ENCODE data around the gene FAM76B. TPM values are rescaled to one million over a fixed set of nuclear protein-coding genes. Genes with fewer than 3 reads are reported as not detected.

Gene FAM76B
- total and polyA plus RNA-seq, 2 of the 13 experiments (the other 11 are each of a cell fraction or from before 2014, with no cell fraction given): 20.2 to 24.2 TPM

DNA sequence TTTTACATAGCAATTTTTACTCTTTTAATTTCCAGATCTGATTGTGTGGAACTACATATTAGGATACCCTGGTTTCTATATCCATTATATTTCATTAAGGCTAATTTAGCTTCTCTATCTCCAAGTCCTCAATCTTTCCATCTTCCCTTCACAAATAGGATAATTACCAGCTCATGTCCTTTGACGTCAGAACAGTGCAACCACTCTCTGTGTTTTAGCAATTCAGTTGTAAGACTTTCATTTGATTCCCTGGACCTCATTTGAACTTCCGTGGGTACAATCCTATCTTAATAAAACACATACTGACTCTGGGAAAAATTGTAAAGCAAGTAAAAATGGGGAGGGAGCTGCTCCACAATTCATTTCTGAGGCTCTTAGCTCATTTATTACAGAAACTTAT, 52.8 kb downstream of the FAM76B start:
- H3K9me3 ChIP-seq (ENCODE audit: low read length): no peaks in the 10 kb centered on the region
- ChIA-PET CTCF (ENCODE audit: low intra/inter-chr PET ratio, low total read pairs) (no interaction called here), POLR2A (no interaction called here)
- TF ChIP-seq SP1 (IDR thresholded peaks at IDR 0.05): no peak
- TF ChIP-seq SP1 (CRISPR knock-in tag; IDR thresholded peaks at IDR 0.05): no peak
- no peak for TF ChIP-seq TOE1 (CRISPR knock-in tag; IDR thresholded peaks at IDR 0.05)
- no peak for TF ChIP-seq PAF1 (CRISPR knock-in tag; IDR thresholded peaks at IDR 0.05)
- no peak for TF ChIP-seq ERF (CRISPR knock-in tag; IDR thresholded peaks at IDR 0.05)
- no peak for TF ChIP-seq ZNF484 (CRISPR knock-in tag; IDR thresholded peaks at IDR 0.05; ENCODE audit: borderline replicate concordance, low read depth)
- TF ChIP-seq ARNTL (CRISPR knock-in tag; IDR thresholded peaks at IDR 0.05): no peak
- TF ChIP-seq NFATC3 (CRISPR knock-in tag; IDR thresholded peaks at IDR 0.05): no peak
- TF ChIP-seq ZNF235 (CRISPR knock-in tag; IDR thresholded peaks at IDR 0.05; ENCODE audit: borderline replicate concordance): no peak
- no peak for TF ChIP-seq ZNF331 (CRISPR knock-in tag; IDR thresholded peaks at IDR 0.05)
- no peak for TF ChIP-seq ZNF75D (CRISPR knock-in tag; IDR thresholded peaks at IDR 0.05; ENCODE audit: borderline replicate concordance)
- TF ChIP-seq, protein P1, sequence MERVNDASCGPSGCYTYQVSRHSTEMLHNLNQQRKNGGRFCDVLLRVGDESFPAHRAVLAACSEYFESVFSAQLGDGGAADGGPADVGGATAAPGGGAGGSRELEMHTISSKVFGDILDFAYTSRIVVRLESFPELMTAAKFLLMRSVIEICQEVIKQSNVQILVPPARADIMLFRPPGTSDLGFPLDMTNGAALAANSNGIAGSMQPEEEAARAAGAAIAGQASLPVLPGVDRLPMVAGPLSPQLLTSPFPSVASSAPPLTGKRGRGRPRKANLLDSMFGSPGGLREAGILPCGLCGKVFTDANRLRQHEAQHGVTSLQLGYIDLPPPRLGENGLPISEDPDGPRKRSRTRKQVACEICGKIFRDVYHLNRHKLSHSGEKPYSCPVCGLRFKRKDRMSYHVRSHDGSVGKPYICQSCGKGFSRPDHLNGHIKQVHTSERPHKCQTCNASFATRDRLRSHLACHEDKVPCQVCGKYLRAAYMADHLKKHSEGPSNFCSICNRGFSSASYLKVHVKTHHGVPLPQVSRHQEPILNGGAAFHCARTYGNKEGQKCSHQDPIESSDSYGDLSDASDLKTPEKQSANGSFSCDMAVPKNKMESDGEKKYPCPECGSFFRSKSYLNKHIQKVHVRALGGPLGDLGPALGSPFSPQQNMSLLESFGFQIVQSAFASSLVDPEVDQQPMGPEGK (CRISPR knock-in tag; IDR thresholded peaks at IDR 0.05): no peak
- no peak for TF ChIP-seq ZNF317 (CRISPR knock-in tag; IDR thresholded peaks at IDR 0.05)
- no peak for TF ChIP-seq GABPB1 (CRISPR knock-in tag; IDR thresholded peaks at IDR 0.05)
- TF ChIP-seq SAP130 (CRISPR knock-in tag; IDR thresholded peaks at IDR 0.05; ENCODE audit: low read depth): no peak
- TF ChIP-seq, protein P2, sequence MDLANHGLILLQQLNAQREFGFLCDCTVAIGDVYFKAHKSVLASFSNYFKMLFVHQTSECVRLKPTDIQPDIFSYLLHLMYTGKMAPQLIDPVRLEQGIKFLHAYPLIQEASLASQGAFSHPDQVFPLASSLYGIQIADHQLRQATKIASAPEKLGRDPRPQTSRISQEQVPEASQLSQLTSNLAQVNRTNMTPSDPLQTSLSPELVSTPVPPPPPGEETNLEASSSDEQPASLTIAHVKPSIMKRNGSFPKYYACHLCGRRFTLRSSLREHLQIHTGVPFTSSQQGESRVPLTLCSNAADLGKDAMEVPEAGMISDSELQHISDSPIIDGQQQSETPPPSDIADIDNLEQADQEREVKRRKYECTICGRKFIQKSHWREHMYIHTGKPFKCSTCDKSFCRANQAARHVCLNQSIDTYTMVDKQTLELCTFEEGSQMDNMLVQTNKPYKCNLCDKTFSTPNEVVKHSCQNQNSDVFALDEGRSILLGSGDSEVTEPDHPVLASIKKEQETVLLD (CRISPR knock-in tag; IDR thresholded peaks at IDR 0.05; ENCODE audit: low read depth): no peak
- no peak for TF ChIP-seq ZNF567 (CRISPR knock-in tag; IDR thresholded peaks at IDR 0.05; ENCODE audit: borderline replicate concordance)
- TF ChIP-seq, protein P3, sequence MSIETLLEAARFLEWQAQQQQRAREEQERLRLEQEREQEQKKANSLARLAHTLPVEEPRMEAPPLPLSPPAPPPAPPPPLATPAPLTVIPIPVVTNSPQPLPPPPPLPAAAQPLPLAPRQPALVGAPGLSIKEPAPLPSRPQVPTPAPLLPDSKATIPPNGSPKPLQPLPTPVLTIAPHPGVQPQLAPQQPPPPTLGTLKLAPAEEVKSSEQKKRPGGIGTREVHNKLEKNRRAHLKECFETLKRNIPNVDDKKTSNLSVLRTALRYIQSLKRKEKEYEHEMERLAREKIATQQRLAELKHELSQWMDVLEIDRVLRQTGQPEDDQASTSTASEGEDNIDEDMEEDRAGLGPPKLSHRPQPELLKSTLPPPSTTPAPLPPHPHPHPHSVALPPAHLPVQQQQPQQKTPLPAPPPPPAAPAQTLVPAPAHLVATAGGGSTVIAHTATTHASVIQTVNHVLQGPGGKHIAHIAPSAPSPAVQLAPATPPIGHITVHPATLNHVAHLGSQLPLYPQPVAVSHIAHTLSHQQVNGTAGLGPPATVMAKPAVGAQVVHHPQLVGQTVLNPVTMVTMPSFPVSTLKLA (IDR thresholded peaks at IDR 0.05): no peak
- in situ Hi-C loops (cut with HindIII; ENCODE audit: extremely low pct_ligation_motif_present, low pct_unique_long_range_greater_than_20kb) (no loop called here), intact Hi-C loops (cut with micrococcal nuclease; ENCODE audit: unreplicated experiment) (no loop called here)
- no peak overlapping the region for H3K4me2 ChIP-seq (ENCODE audit: low read depth, low read length)
- no peaks in the 10 kb centered on the region for H4K20me1 ChIP-seq (ENCODE audit: insufficient read depth, low read length)
- H3K79me2 ChIP-seq (ENCODE audit: insufficient read depth, low read length): no peaks in the 10 kb centered on the region
- H3K9ac ChIP-seq (ENCODE audit: insufficient read depth, low read depth, low read length): no peak overlapping the region
- no peaks in the 10 kb centered on the region for H3K4me1 ChIP-seq (ENCODE audit: insufficient read depth, low read length)
- no peak overlapping the region for H3K27ac ChIP-seq (ENCODE audit: extremely low read length, insufficient read depth, low read length)
- H3K36me3 ChIP-seq (replicated peaks in 1 of 2; ENCODE audit: control insufficient read depth in 1 of 2, insufficient read depth in 2 of 2, low read length in 2 of 2): no peaks in the 10 kb centered on the region
- no peak overlapping the region for H2AFZ ChIP-seq (ENCODE audit: low read length)
- ATAC-seq: no peak
- FAIRE-seq: no peak
- 0 out of 5 replicates have a peak, but pooled peaks cover 0 to 5% of the 10 kb centered on the region in 2 experiments for H3K27me3 ChIP-seq (ENCODE audit: control insufficient read depth in 1 of 2, insufficient read depth in 2 of 2, low read length in 2 of 2)
- 13% methylated on average over 2 of the region's 2 CpGs for WGBS (ENCODE audit: low lambda C conversion rate)
- H3K4me3 ChIP-seq (replicated peaks in 1 of 3; ENCODE audit: insufficient read depth in 1 of 3, low read depth in 2 of 3, low read length in 3 of 3): no peak overlapping the region
- no peak for DNase-seq (ENCODE audit: low spot score)
- no TSS peak for BruUV-seq (replicated peaks)
